ENCODE data around the gene TCF23.
"Not testable (repeated sequence)": the region's sequence is repeated elsewhere in the genome, so short reads cannot be mapped to it uniquely, and the experiment has no call there.

Gene TCF23

DNA sequence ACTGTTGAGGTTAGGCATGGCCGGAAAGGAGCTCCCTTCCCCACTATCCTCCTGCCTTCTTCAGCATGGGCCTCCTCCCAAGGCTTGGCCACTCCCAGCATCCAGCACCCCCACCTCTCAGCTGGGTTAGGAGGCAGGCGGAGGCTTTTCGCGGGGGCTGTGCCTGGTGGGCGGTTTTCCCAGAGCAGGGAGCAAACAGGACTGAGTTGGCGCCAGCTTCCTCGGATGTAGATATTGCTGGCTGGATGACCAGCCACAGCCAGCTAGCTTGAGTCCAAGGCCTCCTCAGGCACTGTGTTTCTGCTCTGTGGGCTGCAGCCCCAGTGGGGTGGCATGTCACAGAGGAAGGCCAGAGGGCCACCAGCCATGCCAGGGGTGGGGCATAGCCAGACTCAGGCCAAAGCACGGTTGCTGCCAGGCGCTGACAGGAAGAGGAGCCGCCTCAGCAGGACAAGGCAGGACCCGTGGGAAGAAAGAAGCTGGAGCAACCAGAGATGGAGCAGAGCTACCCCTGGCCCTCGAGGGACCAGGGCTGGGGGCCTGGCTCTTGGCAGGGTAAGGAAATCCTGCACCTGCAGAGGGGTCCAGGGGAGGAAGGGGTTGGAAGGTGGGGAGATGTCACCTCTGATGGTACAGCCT, at the start of gene TCF23:
Gene TCF23 (plus strand): TSS at position 204 of the 639 bp plus-strand sequence. CDS start 130 bp downstream, at position 334.
- no peak within 1 kb of the TSS for H3K4me3 ChIP-seq (ENCODE audit: low read depth, low read length)
- TF ChIP-seq, protein P1, sequence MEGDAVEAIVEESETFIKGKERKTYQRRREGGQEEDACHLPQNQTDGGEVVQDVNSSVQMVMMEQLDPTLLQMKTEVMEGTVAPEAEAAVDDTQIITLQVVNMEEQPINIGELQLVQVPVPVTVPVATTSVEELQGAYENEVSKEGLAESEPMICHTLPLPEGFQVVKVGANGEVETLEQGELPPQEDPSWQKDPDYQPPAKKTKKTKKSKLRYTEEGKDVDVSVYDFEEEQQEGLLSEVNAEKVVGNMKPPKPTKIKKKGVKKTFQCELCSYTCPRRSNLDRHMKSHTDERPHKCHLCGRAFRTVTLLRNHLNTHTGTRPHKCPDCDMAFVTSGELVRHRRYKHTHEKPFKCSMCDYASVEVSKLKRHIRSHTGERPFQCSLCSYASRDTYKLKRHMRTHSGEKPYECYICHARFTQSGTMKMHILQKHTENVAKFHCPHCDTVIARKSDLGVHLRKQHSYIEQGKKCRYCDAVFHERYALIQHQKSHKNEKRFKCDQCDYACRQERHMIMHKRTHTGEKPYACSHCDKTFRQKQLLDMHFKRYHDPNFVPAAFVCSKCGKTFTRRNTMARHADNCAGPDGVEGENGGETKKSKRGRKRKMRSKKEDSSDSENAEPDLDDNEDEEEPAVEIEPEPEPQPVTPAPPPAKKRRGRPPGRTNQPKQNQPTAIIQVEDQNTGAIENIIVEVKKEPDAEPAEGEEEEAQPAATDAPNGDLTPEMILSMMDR (IDR thresholded peaks at IDR 0.05; ENCODE audit: low read depth, low read length): no peak

DNA sequence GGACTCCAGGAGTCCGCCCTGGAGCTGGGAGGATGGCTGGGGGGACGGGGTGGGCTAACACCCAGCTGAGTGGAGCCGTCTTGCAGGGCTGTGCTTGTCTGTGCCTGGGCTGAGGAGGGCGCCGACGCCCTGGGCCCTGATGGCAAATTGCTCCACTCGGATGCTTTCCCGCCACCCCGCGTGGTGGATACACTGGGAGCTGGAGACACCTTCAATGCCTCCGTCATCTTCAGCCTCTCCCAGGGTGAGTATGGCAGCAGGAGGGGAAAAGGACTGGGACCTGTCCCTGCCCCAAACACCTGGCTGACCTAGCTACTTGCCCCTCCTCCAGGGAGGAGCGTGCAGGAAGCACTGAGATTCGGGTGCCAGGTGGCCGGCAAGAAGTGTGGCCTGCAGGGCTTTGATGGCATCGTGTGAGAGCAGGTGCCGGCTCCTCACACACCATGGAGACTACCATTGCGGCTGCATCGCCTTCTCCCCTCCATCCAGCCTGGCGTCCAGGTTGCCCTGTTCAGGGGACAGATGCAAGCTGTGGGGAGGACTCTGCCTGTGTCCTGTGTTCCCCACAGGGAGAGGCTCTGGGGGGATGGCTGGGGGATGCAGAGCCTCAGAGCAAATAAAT, 49.4 kb upstream of the TCF23 start:
- TF ChIP-seq, protein P1 (IDR thresholded peaks at IDR 0.05; ENCODE audit: low read depth, low read length): no peak

DNA sequence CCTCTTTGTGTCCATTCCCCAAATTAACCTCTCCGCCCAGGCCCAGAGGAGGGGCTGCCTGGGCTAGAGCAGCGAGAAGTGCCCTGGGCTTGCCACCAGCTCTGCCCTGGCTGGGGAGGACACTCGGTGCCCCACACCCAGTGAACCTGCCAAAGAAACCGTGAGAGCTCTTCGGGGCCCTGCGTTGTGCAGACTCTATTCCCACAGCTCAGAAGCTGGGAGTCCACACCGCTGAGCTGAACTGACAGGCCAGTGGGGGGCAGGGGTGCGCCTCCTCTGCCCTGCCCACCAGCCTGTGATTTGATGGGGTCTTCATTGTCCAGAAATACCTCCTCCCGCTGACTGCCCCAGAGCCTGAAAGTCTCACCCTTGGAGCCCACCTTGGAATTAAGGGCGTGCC, 48.8 kb upstream of the TCF23 start:
- H3K4me3 ChIP-seq (ENCODE audit: low read depth, low read length): no peak overlapping the region
- TF ChIP-seq, protein P1 (IDR thresholded peaks at IDR 0.05; ENCODE audit: low read depth, low read length): no peak

More for the DNA sequence above, 49.4 kb upstream of the TCF23 start:
- H3K4me3 ChIP-seq (ENCODE audit: low read depth, low read length): no peak overlapping the region

DNA sequence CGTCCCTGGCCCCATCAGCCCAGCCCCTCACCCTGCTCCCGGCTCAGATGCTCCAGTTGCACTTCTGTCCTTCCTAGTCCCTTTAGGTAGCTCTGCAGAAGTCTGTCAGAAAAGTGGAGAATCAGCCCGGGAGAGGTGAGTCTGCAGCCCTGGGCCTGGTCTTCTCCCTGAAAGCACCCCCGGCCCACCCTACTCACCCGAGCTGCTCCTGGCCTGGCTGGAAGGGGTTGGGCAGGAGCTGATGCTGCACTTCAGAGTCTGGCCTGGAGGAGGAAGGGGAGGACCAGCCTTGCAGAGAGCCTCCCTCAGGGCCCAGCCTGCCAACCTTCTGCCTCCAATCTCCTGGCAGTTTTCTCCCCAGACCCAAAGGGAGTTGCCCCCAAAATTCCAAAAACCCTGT, 46.5 kb upstream of the TCF23 start:
- no peak overlapping the region for H3K4me3 ChIP-seq (ENCODE audit: low read depth, low read length)
- TF ChIP-seq, protein P1 (IDR thresholded peaks at IDR 0.05; ENCODE audit: low read depth, low read length): no peak

DNA sequence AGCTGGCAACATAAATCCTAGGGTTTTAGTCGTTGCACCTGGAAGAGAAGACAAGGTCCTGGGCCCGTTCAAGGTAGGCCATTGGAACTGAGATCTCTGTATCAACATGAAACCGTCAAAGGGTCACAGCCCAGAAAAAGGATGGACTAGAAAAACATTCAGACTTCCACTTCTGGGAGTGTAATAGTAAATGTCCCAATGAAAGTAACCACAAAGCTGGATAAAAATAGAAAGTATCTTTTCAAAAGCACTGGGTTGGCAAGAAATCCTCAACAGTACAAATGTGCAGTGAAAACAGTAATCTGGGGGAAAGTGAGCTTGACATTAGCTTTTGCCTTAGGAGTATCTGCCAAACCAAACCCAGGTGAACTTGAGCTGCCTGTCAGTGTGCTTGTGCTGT, 42.8 kb upstream of the TCF23 start:
- no peak overlapping the region for H3K4me3 ChIP-seq (ENCODE audit: low read depth, low read length)
- TF ChIP-seq, protein P1 (IDR thresholded peaks at IDR 0.05; ENCODE audit: low read depth, low read length): no peak

DNA sequence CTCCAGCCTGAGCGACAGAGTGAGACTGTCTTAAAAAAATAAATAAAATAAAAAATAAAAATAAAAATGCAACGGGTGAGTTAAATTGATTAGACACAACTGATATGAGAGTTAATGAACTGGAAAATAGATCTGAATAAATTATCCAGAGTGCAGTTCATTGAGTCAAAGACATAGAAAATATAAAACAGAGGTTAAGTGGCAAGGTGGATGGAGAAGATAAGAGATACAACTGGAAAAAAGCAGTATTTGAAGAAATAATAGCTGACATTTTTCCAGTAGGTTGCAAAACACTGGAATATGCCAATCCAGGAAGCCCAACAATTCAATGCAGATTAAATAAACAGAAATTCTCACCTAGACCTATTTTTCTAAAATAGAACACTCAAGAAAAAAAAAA, 40.6 kb upstream of the TCF23 start:
- TF ChIP-seq, protein P1 (IDR thresholded peaks at IDR 0.05; ENCODE audit: low read depth, low read length): no peak
- no peak overlapping the region for H3K4me3 ChIP-seq (ENCODE audit: low read depth, low read length)

DNA sequence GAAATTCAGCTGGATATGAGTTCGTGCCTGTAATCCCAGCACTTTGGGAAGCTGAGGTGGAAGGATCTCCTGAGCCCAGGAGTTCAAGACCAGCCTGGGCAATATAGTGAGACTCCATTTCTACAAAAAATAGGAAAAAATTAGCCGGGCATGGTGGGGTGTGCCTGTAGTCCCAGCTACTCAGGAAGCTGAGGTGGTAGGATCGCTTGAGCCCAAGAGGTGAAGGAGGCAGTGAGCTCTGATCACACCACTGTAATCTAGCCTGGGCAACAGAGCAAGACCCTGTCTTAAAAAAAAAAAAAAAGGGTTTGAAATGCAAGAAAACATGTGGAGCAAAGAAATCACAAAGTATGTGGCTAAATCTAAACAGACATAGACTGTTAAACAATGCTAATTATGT, 39.7 kb upstream of the TCF23 start:
- no peak overlapping the region for H3K4me3 ChIP-seq (ENCODE audit: low read depth, low read length)
- TF ChIP-seq, protein P1 (IDR thresholded peaks at IDR 0.05; ENCODE audit: low read depth, low read length): no peak

DNA sequence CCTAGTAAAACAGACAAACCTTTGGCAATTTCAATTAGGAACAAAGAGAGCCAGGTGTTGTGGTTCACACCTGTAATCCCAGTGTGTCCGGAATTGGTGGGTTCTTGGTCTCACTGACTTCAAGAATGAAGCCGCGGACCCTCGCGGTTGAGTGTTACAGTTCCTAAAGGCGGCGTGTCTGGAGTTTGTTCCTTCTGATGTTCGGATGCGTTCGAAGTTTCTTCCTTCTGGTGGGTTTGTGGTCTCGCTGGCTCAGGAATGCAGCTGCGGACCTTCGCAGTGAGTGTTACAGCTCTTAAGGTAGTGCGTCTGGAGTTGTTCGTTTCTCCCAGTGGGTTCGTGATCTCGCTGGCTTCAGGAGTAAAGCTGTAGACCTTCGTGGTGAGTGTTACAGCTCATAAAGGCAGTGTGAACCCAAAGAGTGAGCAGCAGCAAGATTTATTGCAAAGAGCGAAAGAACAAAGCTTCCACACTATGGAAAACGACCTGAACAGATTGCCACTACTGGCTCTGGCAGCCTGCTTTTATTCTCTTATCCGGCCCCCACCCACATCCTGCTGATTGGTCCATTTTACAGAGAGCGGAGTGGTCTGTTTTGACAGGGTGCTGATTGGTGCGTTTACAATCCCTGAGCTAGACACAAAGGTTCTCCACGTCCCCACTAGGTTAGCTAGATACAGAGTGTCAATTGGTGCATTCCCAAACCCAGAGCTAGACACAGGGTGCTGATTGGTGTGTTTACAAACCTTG, 38.0 kb upstream of the TCF23 start:
- H3K4me3 ChIP-seq (ENCODE audit: low read depth, low read length): not testable (repeated sequence)

DNA sequence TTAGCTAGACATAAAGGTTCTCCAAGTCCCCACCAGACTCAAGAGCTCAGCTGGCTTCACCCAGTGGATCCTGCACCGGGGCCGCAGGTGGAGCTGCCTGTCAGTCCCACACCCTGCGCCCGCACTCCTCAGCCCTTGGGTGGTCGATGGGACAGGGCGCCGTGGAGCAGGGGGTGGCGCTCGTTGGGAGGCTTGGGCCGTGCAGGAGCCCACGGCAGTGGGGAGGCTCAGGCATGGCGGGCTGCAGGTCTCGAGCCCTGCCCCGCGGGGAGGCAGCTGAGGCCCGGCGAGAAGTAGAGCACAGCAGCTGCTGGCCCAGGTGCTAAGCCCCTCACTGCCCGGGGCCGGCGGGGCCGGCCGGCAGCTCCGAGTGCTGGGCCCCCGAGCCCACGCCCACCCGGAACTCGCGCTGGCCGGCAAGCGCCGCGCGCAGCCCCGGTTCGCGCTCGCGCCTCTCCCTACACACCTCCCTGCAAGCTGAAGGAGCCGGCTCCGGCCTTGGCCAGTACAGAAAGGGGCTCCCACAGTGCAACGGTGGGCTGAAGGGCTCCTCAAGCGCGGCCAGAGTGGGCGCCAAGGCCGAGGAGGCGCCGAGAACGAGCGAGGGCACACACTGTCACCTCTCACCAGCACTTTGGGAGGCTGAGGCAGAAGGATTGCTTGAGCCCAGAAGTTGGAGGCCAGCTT, 37.3 kb upstream of the TCF23 start:
- H3K4me3 ChIP-seq (ENCODE audit: low read depth, low read length): not testable (repeated sequence)

Measured in WI38 (cell line).